ENCODE results near the gene PPP1CC.
"Not testable (repeated sequence)": the region's sequence is repeated elsewhere in the genome, so short reads cannot be mapped to it uniquely, and the experiment has no call there.

Gene PPP1CC

GRCh38 chr12:110741341-110742095 lies 1.2 kb downstream of the PPP1CC start:
- TF ChIP-seq CTCF (conservative IDR thresholded peaks at IDR 0.05; ENCODE audit: low read depth, low read length) = no peak
- Histone ChIP-seq H3K36me3 (ENCODE audit: insufficient read depth) (no peaks in the 10 kb centered on the region), H3K79me2 (ENCODE audit: insufficient read depth, low read depth) (peaks cover 62% of the 10 kb centered on the region), H3K9ac (peak overlapping the region; percentile 86; the same call in 1 of the 2 replicates), H3K27ac (peak overlapping the region; percentile 63; the same call in 1 of the 2 replicates), H3K27me3 (ENCODE audit: insufficient read depth, low read depth) (no peaks in the 10 kb centered on the region), H3K4me2 (peak overlapping the region; percentile 93), H4K20me1 (ENCODE audit: insufficient read depth) (peaks cover 37% of the 10 kb centered on the region), H2AFZ (ENCODE audit: low read depth) (no peak overlapping the region), H3K4me1 (ENCODE audit: low read depth, poor library complexity, severe bottlenecking) (peaks cover 40% of the 10 kb centered on the region), H3K4me3 (IDR thresholded peaks at IDR 0.05; ENCODE audit: insufficient read depth, low read depth, low read length) (no peak overlapping the region)

GRCh38 chr12:110739894-110740293 lies 2.8 kb downstream of the PPP1CC start:
- Histone ChIP-seq H3K9ac (no peak overlapping the region), H4K20me1 (ENCODE audit: insufficient read depth) (peaks cover 48% of the 10 kb centered on the region), H3K4me3 (IDR thresholded peaks at IDR 0.05; ENCODE audit: insufficient read depth, low read depth, low read length) (no peak overlapping the region), H3K4me1 (ENCODE audit: low read depth, poor library complexity, severe bottlenecking) (peaks cover 50% of the 10 kb centered on the region), H3K4me2 (peak overlapping the region; percentile 57), H3K27ac (no peak overlapping the region), H3K79me2 (ENCODE audit: insufficient read depth, low read depth) (peaks cover 78% of the 10 kb centered on the region), H2AFZ (ENCODE audit: low read depth) (no peak overlapping the region), H3K36me3 (ENCODE audit: insufficient read depth) (no peaks in the 10 kb centered on the region), H3K27me3 (ENCODE audit: insufficient read depth, low read depth) (no peaks in the 10 kb centered on the region)
- TF ChIP-seq CTCF (conservative IDR thresholded peaks at IDR 0.05; ENCODE audit: low read depth, low read length) = no peak

GRCh38 chr12:110739488-110739887 lies 3.2 kb downstream of the PPP1CC start:
- peaks cover 52% of the 10 kb centered on the region for H4K20me1 ChIP-seq (ENCODE audit: insufficient read depth)
- H3K9ac ChIP-seq = no peak overlapping the region
- H3K4me2 ChIP-seq = peak overlapping the region; percentile 57
- no peak overlapping the region for H3K27ac ChIP-seq
- no peak overlapping the region for H3K4me3 ChIP-seq (IDR thresholded peaks at IDR 0.05; ENCODE audit: insufficient read depth, low read depth, low read length)
- no peak overlapping the region for H2AFZ ChIP-seq (ENCODE audit: low read depth)
- no peaks in the 10 kb centered on the region for H3K27me3 ChIP-seq (ENCODE audit: insufficient read depth, low read depth)
- H3K36me3 ChIP-seq (ENCODE audit: insufficient read depth) = no peaks in the 10 kb centered on the region
- TF ChIP-seq CTCF (conservative IDR thresholded peaks at IDR 0.05; ENCODE audit: low read depth, low read length) = no peak
- H3K79me2 ChIP-seq (ENCODE audit: insufficient read depth, low read depth) = peaks cover 82% of the 10 kb centered on the region
- peaks cover 52% of the 10 kb centered on the region for H3K4me1 ChIP-seq (ENCODE audit: low read depth, poor library complexity, severe bottlenecking)

GRCh38 chr12:110737532-110737931 lies 5.2 kb downstream of the PPP1CC start:
- Histone ChIP-seq H4K20me1 (ENCODE audit: insufficient read depth) (peaks cover 72% of the 10 kb centered on the region), H3K4me2 (no peak overlapping the region), H3K27ac (no peak overlapping the region)

GRCh38 chr12:110737016-110737415 lies 5.7 kb downstream of the PPP1CC start:
- H3K79me2 ChIP-seq (ENCODE audit: insufficient read depth, low read depth) = peaks cover 100% of the 10 kb centered on the region
- H3K4me2 ChIP-seq; H3K27ac ChIP-seq; H3K36me3 ChIP-seq (ENCODE audit: insufficient read depth); H3K27me3 ChIP-seq (ENCODE audit: insufficient read depth, low read depth); H3K4me3 ChIP-seq (IDR thresholded peaks at IDR 0.05; ENCODE audit: insufficient read depth, low read depth, low read length); H3K9ac ChIP-seq; H2AFZ ChIP-seq (ENCODE audit: low read depth): not testable (repeated sequence)
- H4K20me1 ChIP-seq (ENCODE audit: insufficient read depth) = peaks cover 77% of the 10 kb centered on the region
- peaks cover 74% of the 10 kb centered on the region for H3K4me1 ChIP-seq (ENCODE audit: low read depth, poor library complexity, severe bottlenecking)

More at GRCh38 chr12:110737532-110737931, 5.2 kb downstream of the PPP1CC start:
- Histone ChIP-seq H3K36me3 (ENCODE audit: insufficient read depth) (no peaks in the 10 kb centered on the region), H3K4me1 (ENCODE audit: low read depth, poor library complexity, severe bottlenecking) (peaks cover 68% of the 10 kb centered on the region), H2AFZ (ENCODE audit: low read depth) (no peak overlapping the region), H3K27me3 (ENCODE audit: insufficient read depth, low read depth) (no peaks in the 10 kb centered on the region), H3K79me2 (ENCODE audit: insufficient read depth, low read depth) (peaks cover 100% of the 10 kb centered on the region), H3K9ac (no peak overlapping the region), H3K4me3 (IDR thresholded peaks at IDR 0.05; ENCODE audit: insufficient read depth, low read depth, low read length) (no peak overlapping the region)
- no peak for TF ChIP-seq CTCF (conservative IDR thresholded peaks at IDR 0.05; ENCODE audit: low read depth, low read length)
